Naive thymus-derived CD4-positive, alpha-beta T cell (primary cell): ENCODE measurements around the gene CCDC57. TPM values are rescaled to one million over a fixed set of nuclear protein-coding genes. Genes with fewer than 3 reads are reported as not detected.

Source experiments
- ATAC-seq: fragments of 150-1000 bp; cut with Tn5 transposase; 2 replicates; pipeline ENCODE4 v1.10.0; 2021; ENCODE audit warnings: mild to moderate bottlenecking, moderate library complexity
- CTCF ChIA-PET: fragments of 350-600 bp; sonication (Branson Sonifier 250); formaldehyde crosslinking; loops from one replicate; lab custom pipeline; 2021; ENCODE audit warnings: antibody characterized with exemption; lab: Charles Lee
- POLR2A ChIA-PET: fragments of 350-600 bp; sonication (Branson Sonifier 250); formaldehyde crosslinking; loops from one replicate; lab custom pipeline; 2021; ENCODE audit warnings: antibody characterized with exemption, inconsistent platforms; lab: Charles Lee
- DNase-seq, 9 donors: peaks; one replicate each; pipeline versions ENCODE4 v3.0.0 to v3.0.0-alpha.2; 2020 to 2022; ENCODE audit warnings: mixed read lengths in 1 of 9
- H3K27ac ChIP-seq: one replicate; pipeline ENCODE4 v1.7.0; 2013; ENCODE audit warnings: mild to moderate bottlenecking, low read depth, low read length, moderate library complexity
- H3K27me3 ChIP-seq, 2 donors: one replicate each; pipeline ENCODE4 v1.7.0; 2013; ENCODE audit warnings: low read length in 2 of 2, mild to moderate bottlenecking in 2 of 2, moderate library complexity in 2 of 2; ENCODE audit not compliant: control insufficient read depth in 2 of 2, insufficient read depth in 2 of 2
- H3K36me3 ChIP-seq, 3 experiments: 1 replicate in 2 of 3; 2 replicates in 1 of 3; pipeline ENCODE4 v1.7.0; 2013; ENCODE audit warnings: low read length in 3 of 3, mild to moderate bottlenecking in 3 of 3, moderate library complexity in 1 of 3; ENCODE audit not compliant: insufficient read depth in 3 of 3, control insufficient read depth in 2 of 3
- H3K4me1 ChIP-seq, 2 donors: one replicate each; pipeline ENCODE4 v1.7.0; 2013; ENCODE audit warnings: low read length in 2 of 2, mild to moderate bottlenecking in 2 of 2, moderate library complexity in 1 of 2; ENCODE audit not compliant: control insufficient read depth in 2 of 2, insufficient read depth in 2 of 2
- H3K4me3 ChIP-seq: 2 replicates; pipeline ENCODE4 v1.7.0; 2013; ENCODE audit warnings: mild to moderate bottlenecking, low read length
- H3K9me3 ChIP-seq, 3 experiments: 1 replicate in 2 of 3; 2 replicates in 1 of 3; pipeline ENCODE4 v1.7.0; 2013; ENCODE audit warnings: low read length in 3 of 3; ENCODE audit not compliant: control insufficient read depth in 2 of 3
- H3K27ac Mint-ChIP-seq, 9 donors: one replicate each; pipeline ENCODE4 v1.8.0; 2020 to 2022; ENCODE audit warnings: mixed read lengths in 9 of 9, mild to moderate bottlenecking in 8 of 9, moderate library complexity in 5 of 9, inconsistent platforms in 2 of 9
- H3K27me3 Mint-ChIP-seq, 5 donors: one replicate each; pipeline ENCODE4 v1.8.0; 2021 to 2022; ENCODE audit warnings: mixed read lengths in 5 of 5, mild to moderate bottlenecking in 1 of 5
- H3K36me3 Mint-ChIP-seq, 5 donors: one replicate each; pipeline ENCODE4 v1.8.0; 2020 to 2022; ENCODE audit warnings: mixed read lengths in 5 of 5, mild to moderate bottlenecking in 3 of 5, inconsistent platforms in 1 of 5
- H3K4me1 Mint-ChIP-seq, 7 donors: one replicate each; pipeline ENCODE4 v1.8.0; 2020 to 2022; ENCODE audit warnings: mixed read lengths in 7 of 7, mild to moderate bottlenecking in 3 of 7, inconsistent platforms in 1 of 7
- H3K4me3 Mint-ChIP-seq, 10 donors: one replicate each; pipeline ENCODE4 v1.8.0; 2020 to 2022; ENCODE audit warnings: mild to moderate bottlenecking in 10 of 10, mixed read lengths in 10 of 10, moderate library complexity in 6 of 10, inconsistent platforms in 2 of 10
- H3K9me3 Mint-ChIP-seq, 11 donors: one replicate each; pipeline ENCODE4 v1.8.0; 2020 to 2022; ENCODE audit warnings: mixed read lengths in 11 of 11, mild to moderate bottlenecking in 4 of 11, inconsistent platforms in 1 of 11, moderate library complexity in 1 of 11
- intact Hi-C, 2 donors: fragments of 100-400 bp; cut with micrococcal nuclease; formaldehyde crosslinking; loops; one replicate each; pipeline ENCODE4 v1.15.1; 2023
- polyA plus RNA-seq, 2 donors: library from polyadenylated mRNA; unstranded; fragments of 300-500 nt; fragmentation: Illumina TruSeq; gene quantifications; one replicate each; pipeline ENCODE4 v1.2.3, GENCODE V29; 2021
- total RNA-seq, 6 experiments: library from RNA in 5 of 6; stranded (reverse) in 5 of 6; gene quantifications; 1 replicate in 5 of 6; 2 replicates in 1 of 6; pipeline ENCODE4 v1.2.3 and lab custom pipeline; 2021 to 2026

CCDC57 gene
- total and polyA plus RNA-seq, 7 experiments from 2014 or later = 32.1 to 127 (median 92.1) TPM

- Mint-ChIP-seq H3K4me3 (no peak overlapping the region), H3K27ac (peak overlapping the region in 2 of 9 donors; percentile 17 to 61), H3K9me3 (no peaks in the 10 kb centered on the region), H3K4me1 (peaks cover 0 to 12% (median 8%) of the 10 kb centered on the region in 7 donors), H3K36me3 (peaks cover 0 to 9% (median 0%) of the 10 kb centered on the region in 5 donors), H3K27me3 (no peaks in the 10 kb centered on the region)
- no peak overlapping the region for H3K27ac ChIP-seq
- CTCF ChIA-PET = no interaction called here
- no peaks in the 10 kb centered on the region for H3K9me3 ChIP-seq
- POLR2A ChIA-PET = interaction anchor here (0.8 kb wide), 1 partner anchor 8 kb away, joined by 4 read pairs; no protein-coding TSS in a partner anchor
- H3K36me3 ChIP-seq = peaks cover 0 to 75% (median 14%) of the 10 kb centered on the region in 3 experiments
- peaks cover 4 to 24% of the 10 kb centered on the region in 2 donors for H3K4me1 ChIP-seq
- intact Hi-C loops = no loop called here
- no peaks in the 10 kb centered on the region for H3K27me3 ChIP-seq
- DNase-seq (peak in 1 of 9 donors; percentile 7), ATAC-seq (no peak)
- H3K4me3 ChIP-seq = no peak overlapping the region
Observed at GRCh38 chr17:82061047-82061925, 151.4 kb downstream of the CCDC57 start.

DNA sequence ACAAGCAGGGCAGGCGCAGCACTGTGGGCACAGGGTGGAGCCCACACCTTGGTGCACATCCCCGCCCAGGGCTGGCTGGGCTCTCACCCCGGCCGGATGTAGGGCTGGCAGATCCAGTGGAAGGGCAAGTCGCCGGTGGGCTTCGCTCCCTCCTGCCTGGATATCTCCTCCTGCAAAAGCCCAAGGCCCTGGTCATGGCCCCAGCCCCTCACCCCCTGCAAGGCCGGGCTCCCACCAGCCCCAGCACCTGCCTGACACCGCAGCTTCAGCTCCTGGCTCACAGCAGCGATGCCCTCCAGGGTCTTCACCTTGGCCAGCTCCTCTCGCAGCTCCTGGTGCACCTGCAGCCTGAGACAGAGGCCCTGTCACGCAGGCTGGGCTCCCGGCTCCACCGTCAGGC, 152.0 kb downstream of the CCDC57 start:
- no peak for DNase-seq
- Histone ChIP-seq H3K4me1 (peaks cover 0 to 20% of the 10 kb centered on the region in 2 donors), H3K27ac (no peak overlapping the region), H3K9me3 (no peaks in the 10 kb centered on the region), H3K4me3 (no peak overlapping the region), H3K27me3 (no peaks in the 10 kb centered on the region), H3K36me3 (peaks cover 0 to 82% (median 18%) of the 10 kb centered on the region in 3 experiments)
- Mint-ChIP-seq H3K9me3 (no peaks in the 10 kb centered on the region), H3K4me3 (no peak overlapping the region), H3K27ac (no peak overlapping the region), H3K4me1 (peaks cover 0 to 9% (median 5%) of the 10 kb centered on the region in 7 donors), H3K27me3 (no peaks in the 10 kb centered on the region), H3K36me3 (peaks cover 0 to 9% (median 0%) of the 10 kb centered on the region in 5 donors)
- intact Hi-C loops = no loop called here
- POLR2A ChIA-PET = interaction anchor here (0.6 kb wide), 1 partner anchor 1120 kb away, joined by 3 read pairs; no protein-coding TSS in a partner anchor
- CTCF ChIA-PET = no interaction called here
- ATAC-seq = no peak

GRCh38 chr17:82060001-82060380, 152.7 kb downstream of the CCDC57 start:
- intact Hi-C loops = no loop called here
- POLR2A ChIA-PET = interaction anchor here (0.6 kb wide), 2 partner anchors 8 to 1119 kb away, joined by 3 read pairs; no protein-coding TSS in a partner anchor
- H3K4me3 Mint-ChIP-seq = no peak overlapping the region
- no peaks in the 10 kb centered on the region for H3K9me3 Mint-ChIP-seq
- H3K27me3 ChIP-seq = no peaks in the 10 kb centered on the region
- CTCF ChIA-PET = no interaction called here
- H3K36me3 Mint-ChIP-seq = peaks cover 0 to 9% (median 0%) of the 10 kb centered on the region in 5 donors
- no peaks in the 10 kb centered on the region for H3K9me3 ChIP-seq
- peaks cover 0 to 18% of the 10 kb centered on the region in 2 donors for H3K4me1 ChIP-seq
- ATAC-seq (no peak), DNase-seq (no peak)
- peaks cover 0 to 88% (median 18%) of the 10 kb centered on the region in 3 experiments for H3K36me3 ChIP-seq
- H3K4me3 ChIP-seq = no peak overlapping the region
- H3K4me1 Mint-ChIP-seq = peaks cover 0 to 9% (median 5%) of the 10 kb centered on the region in 7 donors
- H3K27me3 Mint-ChIP-seq = no peaks in the 10 kb centered on the region
- no peak overlapping the region for H3K27ac ChIP-seq
- peak overlapping the region in 2 of 9 donors; percentile 36 to 54 for H3K27ac Mint-ChIP-seq

- ATAC-seq (no peak), DNase-seq (no peak)
- Histone ChIP-seq H3K27ac (no peak overlapping the region), H3K4me1 (peaks cover 0 to 13% of the 10 kb centered on the region in 2 donors), H3K36me3 (peaks cover 0 to 94% (median 18%) of the 10 kb centered on the region in 3 experiments), H3K27me3 (no peaks in the 10 kb centered on the region), H3K9me3 (no peaks in the 10 kb centered on the region), H3K4me3 (no peak overlapping the region)
- Mint-ChIP-seq H3K4me3 (no peak overlapping the region), H3K27ac (peak overlapping the region in 1 of 9 donors; percentile 25), H3K9me3 (no peaks in the 10 kb centered on the region), H3K36me3 (peaks cover 0 to 9% (median 0%) of the 10 kb centered on the region in 5 donors), H3K27me3 (no peaks in the 10 kb centered on the region), H3K4me1 (peaks cover 0 to 6% (median 4%) of the 10 kb centered on the region in 7 donors)
- intact Hi-C loops = no loop called here
- ChIA-PET POLR2A (interaction anchor here (0.6 kb wide), 1 partner anchor 7 kb away, joined by 3 read pairs; no protein-coding TSS in a partner anchor), CTCF (no interaction called here)
Observed at GRCh38 chr17:82059272-82060000, 153.2 kb downstream of the CCDC57 start.

DNA sequence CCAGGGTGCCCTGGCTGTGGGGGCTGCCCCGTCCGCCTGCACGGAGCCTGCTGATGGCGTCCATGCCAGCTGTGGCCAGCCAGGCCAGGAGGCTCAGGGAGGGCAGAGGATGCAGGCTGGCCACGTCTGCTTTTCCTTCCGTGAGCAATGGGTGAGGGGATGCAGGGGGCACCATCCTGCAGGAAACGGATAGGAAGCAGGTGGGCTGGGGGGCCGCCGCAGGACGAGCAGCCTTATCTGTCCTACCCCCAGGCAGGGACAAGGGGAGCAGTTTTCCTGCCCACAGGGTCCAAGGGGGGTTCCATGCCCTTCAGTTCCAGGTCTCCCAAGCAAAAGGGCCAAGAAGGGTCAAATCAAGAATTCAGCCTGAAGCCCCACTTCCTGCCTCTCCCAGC, 153.8 kb downstream of the CCDC57 start:
- H3K36me3 ChIP-seq = peaks cover 0 to 96% (median 19%) of the 10 kb centered on the region in 3 experiments
- H3K4me1 Mint-ChIP-seq = peaks cover 0 to under 1% (median 0%) of the 10 kb centered on the region in 7 donors

GRCh38 chr17:82058230-82058854, 154.3 kb downstream of the CCDC57 start:
- Mint-ChIP-seq H3K4me3 (no peak overlapping the region), H3K4me1 (peaks cover 0 to 6% (median 0%) of the 10 kb centered on the region in 7 donors), H3K27ac (no peak overlapping the region), H3K27me3 (no peaks in the 10 kb centered on the region), H3K9me3 (no peaks in the 10 kb centered on the region), H3K36me3 (peaks cover 0 to 9% (median 0%) of the 10 kb centered on the region in 5 donors)
- ChIA-PET CTCF (no interaction called here), POLR2A (no interaction called here)
- ATAC-seq (no peak), DNase-seq (no peak)
- Histone ChIP-seq H3K4me1 (peaks cover 1 to 11% of the 10 kb centered on the region in 2 donors), H3K4me3 (no peak overlapping the region), H3K27ac (no peak overlapping the region), H3K36me3 (peaks cover 0 to 93% (median 16%) of the 10 kb centered on the region in 3 experiments), H3K27me3 (no peaks in the 10 kb centered on the region), H3K9me3 (no peaks in the 10 kb centered on the region)
- intact Hi-C loops = no loop called here

More for the DNA sequence above, 153.8 kb downstream of the CCDC57 start:
- H3K4me3 Mint-ChIP-seq = no peak overlapping the region
- H3K4me3 ChIP-seq = no peak overlapping the region
- POLR2A ChIA-PET = no interaction called here
- H3K9me3 ChIP-seq = no peaks in the 10 kb centered on the region
- intact Hi-C loops = no loop called here
- H3K27ac Mint-ChIP-seq = no peak overlapping the region
- DNase-seq = no peak
- H3K9me3 Mint-ChIP-seq = no peaks in the 10 kb centered on the region
- CTCF ChIA-PET = no interaction called here
- no peak overlapping the region for H3K27ac ChIP-seq
- no peaks in the 10 kb centered on the region for H3K27me3 ChIP-seq
- no peaks in the 10 kb centered on the region for H3K27me3 Mint-ChIP-seq
- H3K4me1 ChIP-seq = peaks cover 0 to 11% of the 10 kb centered on the region in 2 donors
- peaks cover 0 to 9% (median 0%) of the 10 kb centered on the region in 5 donors for H3K36me3 Mint-ChIP-seq
- no peak for ATAC-seq
